ENCODE measurements around the gene MTMR3. TPM values are rescaled to one million over a fixed set of nuclear protein-coding genes. Genes with fewer than 3 reads are reported as not detected.
A peak's percentile ranks its signal among the peaks of the same experiment; 100 is the strongest.

MTMR3 gene
- total RNA-seq, 1 experiment from 2014 or later: 27.3 TPM

DNA sequence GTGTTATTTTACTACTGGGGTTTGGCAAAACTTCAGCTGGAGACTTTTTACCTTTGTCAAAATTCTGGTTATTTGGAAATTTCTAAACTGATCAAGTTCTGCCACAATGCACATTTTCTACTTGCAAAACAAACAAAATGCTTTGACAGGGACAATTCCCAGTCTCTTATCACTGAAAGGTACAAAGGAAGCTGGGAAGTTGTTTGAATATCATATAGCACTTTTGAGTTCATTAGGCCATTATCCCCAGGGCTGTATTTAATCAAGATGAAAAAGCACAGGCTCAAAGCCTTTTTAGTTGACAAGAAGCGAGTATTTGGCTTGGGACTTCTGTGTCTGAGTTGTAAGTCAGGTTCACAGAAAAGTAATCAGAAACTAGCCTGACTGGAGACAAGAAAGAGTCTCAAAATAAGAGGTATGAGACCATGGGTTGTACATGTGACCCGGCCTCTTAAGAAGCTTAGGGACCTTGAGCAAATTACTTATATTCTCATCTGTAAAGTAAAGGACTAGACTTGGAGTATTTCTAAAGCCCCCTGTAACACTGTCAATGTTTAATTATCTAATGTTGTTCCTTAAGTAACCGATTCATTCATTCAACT, 194.4 kb downstream of the MTMR3 start:
- peak overlapping the region; percentile 63 for H3K27ac Mint-ChIP-seq (ENCODE audit: unreplicated experiment)
- TF ChIP-seq, protein P1, sequence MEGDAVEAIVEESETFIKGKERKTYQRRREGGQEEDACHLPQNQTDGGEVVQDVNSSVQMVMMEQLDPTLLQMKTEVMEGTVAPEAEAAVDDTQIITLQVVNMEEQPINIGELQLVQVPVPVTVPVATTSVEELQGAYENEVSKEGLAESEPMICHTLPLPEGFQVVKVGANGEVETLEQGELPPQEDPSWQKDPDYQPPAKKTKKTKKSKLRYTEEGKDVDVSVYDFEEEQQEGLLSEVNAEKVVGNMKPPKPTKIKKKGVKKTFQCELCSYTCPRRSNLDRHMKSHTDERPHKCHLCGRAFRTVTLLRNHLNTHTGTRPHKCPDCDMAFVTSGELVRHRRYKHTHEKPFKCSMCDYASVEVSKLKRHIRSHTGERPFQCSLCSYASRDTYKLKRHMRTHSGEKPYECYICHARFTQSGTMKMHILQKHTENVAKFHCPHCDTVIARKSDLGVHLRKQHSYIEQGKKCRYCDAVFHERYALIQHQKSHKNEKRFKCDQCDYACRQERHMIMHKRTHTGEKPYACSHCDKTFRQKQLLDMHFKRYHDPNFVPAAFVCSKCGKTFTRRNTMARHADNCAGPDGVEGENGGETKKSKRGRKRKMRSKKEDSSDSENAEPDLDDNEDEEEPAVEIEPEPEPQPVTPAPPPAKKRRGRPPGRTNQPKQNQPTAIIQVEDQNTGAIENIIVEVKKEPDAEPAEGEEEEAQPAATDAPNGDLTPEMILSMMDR (IDR thresholded peaks at IDR 0.05; ENCODE audit: insufficient read depth in 1 of 2, low read depth in 1 of 2, low read length in 1 of 2, severe bottlenecking in 1 of 2, unreplicated experiment in 1 of 2): no peak
- intact Hi-C loops (cut with micrococcal nuclease; ENCODE audit: unreplicated experiment): loop anchor here (1.0 to 2.0 kb wide), 2 partner anchors 15 to 23 kb away; no protein-coding TSS in a partner anchor
- H3K9me3 Mint-ChIP-seq (ENCODE audit: unreplicated experiment): no peaks in the 10 kb centered on the region
- ChIA-PET POLR2A (interaction anchor here (1.1 kb wide), 1 partner anchor 22 kb away, joined by 5 read pairs; no protein-coding TSS in a partner anchor), CTCF (interaction anchor here (0.5 to 2.0 kb wide), 8 partner anchors 11 to 276 kb away, joined by 3 to 16 read pairs (median 4); no protein-coding TSS in a partner anchor)
- no peaks in the 10 kb centered on the region for H3K36me3 Mint-ChIP-seq (ENCODE audit: insufficient read depth, unreplicated experiment)
- peaks cover 33% of the 10 kb centered on the region for H3K4me1 Mint-ChIP-seq (ENCODE audit: low read depth, unreplicated experiment)
- no peaks in the 10 kb centered on the region for H3K36me3 ChIP-seq (ENCODE audit: control insufficient read depth, insufficient read depth, low read length)
- H3K4me3 Mint-ChIP-seq (ENCODE audit: unreplicated experiment): peak overlapping the region; percentile 59
- H3K4me1 ChIP-seq: peaks cover 27% of the 10 kb centered on the region
- no peaks in the 10 kb centered on the region for H3K27me3 Mint-ChIP-seq (ENCODE audit: insufficient read depth, unreplicated experiment)
- H3K9me3 ChIP-seq: no peaks in the 10 kb centered on the region
- DNase-seq: peak in 1 of 2 experiments; percentile 67
- H3K4me3 ChIP-seq (ENCODE audit: low read depth, low read length): no peak overlapping the region
- H3K27me3 ChIP-seq (replicated peaks; ENCODE audit: control insufficient read depth, insufficient read depth, low read length): no peaks in the 10 kb centered on the region
- no TSS peak for BruUV-seq (replicated peaks)

DNA sequence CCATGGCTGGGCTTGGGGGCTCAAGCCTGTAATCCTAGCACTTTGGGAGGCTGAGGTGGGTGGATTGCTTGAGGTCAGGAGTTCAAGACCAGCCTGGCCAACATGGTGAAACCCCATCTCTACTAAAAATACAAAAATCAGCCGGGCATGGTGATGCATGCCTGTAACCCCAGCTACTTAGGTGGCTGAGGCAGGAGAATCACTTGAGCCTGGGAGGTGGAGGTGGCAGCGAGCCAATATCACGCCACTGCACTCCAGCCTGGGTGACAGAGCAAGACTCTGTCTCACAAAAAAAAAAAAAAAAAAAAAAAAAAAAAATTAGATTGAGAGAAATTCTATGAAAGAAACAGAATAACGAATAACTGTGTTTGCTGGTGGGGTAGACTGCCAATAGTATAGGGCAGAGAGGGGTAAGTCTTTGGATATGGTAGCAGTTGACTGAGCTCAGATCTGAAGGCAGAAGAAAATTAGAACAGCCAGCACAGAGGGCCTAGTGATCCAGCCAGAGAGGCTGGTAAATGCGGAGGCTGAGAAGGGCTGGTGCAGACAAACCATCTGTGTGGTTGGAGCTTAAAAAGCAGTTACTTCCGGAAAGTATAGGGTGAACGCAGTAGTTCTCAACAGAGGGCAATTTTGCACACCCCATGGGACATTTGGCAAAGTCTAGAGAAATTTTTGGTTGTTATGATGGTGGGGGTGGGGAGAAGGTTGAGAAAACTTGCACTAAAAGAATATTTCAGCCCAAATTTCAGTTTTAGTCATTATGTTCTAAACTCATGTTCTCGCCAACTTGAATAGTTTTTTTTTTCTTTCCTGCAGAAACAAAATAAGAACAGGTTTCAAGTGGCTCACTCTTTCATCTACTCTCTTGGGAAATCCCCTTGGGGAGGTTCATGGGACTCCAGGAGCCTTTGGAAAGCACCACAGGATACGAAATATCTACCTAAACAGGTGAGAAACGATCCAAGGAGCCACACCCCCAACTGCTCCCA, 195.6 kb downstream of the MTMR3 start:
- no peaks in the 10 kb centered on the region for H3K9me3 Mint-ChIP-seq (ENCODE audit: unreplicated experiment)
- H3K27me3 Mint-ChIP-seq (ENCODE audit: insufficient read depth, unreplicated experiment): no peaks in the 10 kb centered on the region
- peaks cover 33% of the 10 kb centered on the region for H3K4me1 Mint-ChIP-seq (ENCODE audit: low read depth, unreplicated experiment)
- no peaks in the 10 kb centered on the region for H3K9me3 ChIP-seq
- no peak for DNase-seq
- TF ChIP-seq, protein P1 (IDR thresholded peaks at IDR 0.05; ENCODE audit: insufficient read depth in 1 of 2, low read depth in 1 of 2, low read length in 1 of 2, severe bottlenecking in 1 of 2, unreplicated experiment in 1 of 2): no peak
- H3K4me1 ChIP-seq: peaks cover 27% of the 10 kb centered on the region
- peak overlapping the region; percentile 59 for H3K4me3 Mint-ChIP-seq (ENCODE audit: unreplicated experiment)
- ChIA-PET POLR2A (no interaction called here), CTCF (interaction anchor here (0.5 to 2.0 kb wide), 5 partner anchors 10 to 230 kb away, joined by 3 to 16 read pairs (median 4); no protein-coding TSS in a partner anchor)
- no peaks in the 10 kb centered on the region for H3K36me3 ChIP-seq (ENCODE audit: control insufficient read depth, insufficient read depth, low read length)
- peak overlapping the region; percentile 63 for H3K27ac Mint-ChIP-seq (ENCODE audit: unreplicated experiment)
- intact Hi-C loops (cut with micrococcal nuclease; ENCODE audit: unreplicated experiment): no loop called here
- TSS peak; percentile 14 for BruUV-seq (replicated peaks)
- H3K27me3 ChIP-seq (replicated peaks; ENCODE audit: control insufficient read depth, insufficient read depth, low read length): no peaks in the 10 kb centered on the region
- H3K4me3 ChIP-seq (ENCODE audit: low read depth, low read length): no peak overlapping the region
- H3K36me3 Mint-ChIP-seq (ENCODE audit: insufficient read depth, unreplicated experiment): no peaks in the 10 kb centered on the region

DNA sequence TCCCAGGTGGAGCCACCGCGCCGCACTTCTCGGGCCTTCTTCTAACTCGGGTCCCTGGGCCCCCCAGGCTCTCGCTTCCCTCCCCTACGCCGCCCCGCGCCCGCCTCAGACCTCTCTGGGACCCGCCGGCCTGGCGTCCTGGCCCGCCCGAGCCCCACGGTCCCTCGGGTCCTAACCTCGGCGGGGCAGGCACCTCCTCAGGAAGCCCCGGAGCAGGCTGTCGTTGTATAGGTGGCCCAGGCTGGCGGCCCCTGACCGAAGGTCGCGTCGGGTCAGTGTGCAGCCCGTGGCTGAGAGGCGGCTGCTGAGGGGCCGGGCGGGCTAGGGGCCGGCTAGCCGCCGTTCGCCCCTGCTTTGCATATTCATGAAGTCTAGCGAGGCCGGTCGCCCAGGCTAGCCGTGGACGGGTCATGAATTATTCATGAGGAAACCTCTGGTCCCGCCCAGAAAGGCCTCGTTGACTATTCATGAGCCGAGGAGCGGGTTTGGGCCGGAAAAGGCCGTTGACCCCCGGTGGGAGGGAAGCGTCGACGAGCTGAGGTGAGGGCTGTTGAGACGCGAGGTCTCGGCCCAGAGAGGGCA, 197.1 kb downstream of the MTMR3 start, which contains the start of gene HORMAD2:
Gene HORMAD2 (plus strand): TSS at position 513 of the 582 bp plus-strand sequence. CDS start 13,489 bp downstream, outside the sequence.
- Histone ChIP-seq H3K36me3 (ENCODE audit: control insufficient read depth, insufficient read depth, low read length) (no peaks in the 10 kb centered on the region), H3K4me1 (peaks cover 27% of the 10 kb centered on the region), H3K9me3 (peaks cover 5% of the 10 kb centered on the region; the same call in 1 of the 2 replicates), H3K27me3 (replicated peaks; ENCODE audit: control insufficient read depth, insufficient read depth, low read length) (no peaks in the 10 kb centered on the region), H3K4me3 (ENCODE audit: low read depth, low read length) (no peak within 1 kb of the TSS)
- Mint-ChIP-seq H3K27ac (ENCODE audit: unreplicated experiment) (no peak within 1 kb of the TSS), H3K27me3 (ENCODE audit: insufficient read depth, unreplicated experiment) (no peaks in the 10 kb centered on the region), H3K9me3 (ENCODE audit: unreplicated experiment) (no peaks in the 10 kb centered on the region), H3K36me3 (ENCODE audit: insufficient read depth, unreplicated experiment) (no peaks in the 10 kb centered on the region), H3K4me1 (ENCODE audit: low read depth, unreplicated experiment) (peaks cover 27% of the 10 kb centered on the region), H3K4me3 (ENCODE audit: unreplicated experiment) (no peak within 1 kb of the TSS)
- no TSS peak for BruUV-seq (replicated peaks)
- ChIA-PET POLR2A (no interaction called here), CTCF (no interaction called here)
- no peak for DNase-seq
- TF ChIP-seq, protein P1 (IDR thresholded peaks at IDR 0.05; ENCODE audit: insufficient read depth in 1 of 2, low read depth in 1 of 2, low read length in 1 of 2, severe bottlenecking in 1 of 2, unreplicated experiment in 1 of 2): no peak
- intact Hi-C loops (cut with micrococcal nuclease; ENCODE audit: unreplicated experiment): loop anchor here (10.0 kb wide), 1 partner anchor 315 kb away; the partner anchor contains the start of genes UQCR10 and ZMAT5

All from Caco-2 (cell line).